NCI-H2107 treated with DMSO at 0.1 percent for 48 hours (cell line): ENCODE results near the gene CRKL.
"Not testable (repeated sequence)": the region's sequence is repeated elsewhere in the genome, so short reads cannot be mapped to it uniquely, and the experiment has no call there.

Experiments used
- DNase-seq: peaks from one replicate; lab custom pipeline; 2025; ENCODE audit not compliant: unreplicated experiment; lab: John Stamatoyannopoulos, UW

CRKL gene

GRCh38 chr22:20933910-20934309 is 16.7 kb downstream of the CRKL start:
- no peak for DNase-seq

- not testable (repeated sequence) for DNase-seq
Measured at GRCh38 chr22:20935049-20935448, 17.8 kb downstream of the CRKL start.

- not testable (repeated sequence) for DNase-seq
Measured at GRCh38 chr22:20935780-20936539, 18.8 kb downstream of the CRKL start.

- DNase-seq, result no peak
Measured at GRCh38 chr22:20937031-20937793, 20.0 kb downstream of the CRKL start.

DNA sequence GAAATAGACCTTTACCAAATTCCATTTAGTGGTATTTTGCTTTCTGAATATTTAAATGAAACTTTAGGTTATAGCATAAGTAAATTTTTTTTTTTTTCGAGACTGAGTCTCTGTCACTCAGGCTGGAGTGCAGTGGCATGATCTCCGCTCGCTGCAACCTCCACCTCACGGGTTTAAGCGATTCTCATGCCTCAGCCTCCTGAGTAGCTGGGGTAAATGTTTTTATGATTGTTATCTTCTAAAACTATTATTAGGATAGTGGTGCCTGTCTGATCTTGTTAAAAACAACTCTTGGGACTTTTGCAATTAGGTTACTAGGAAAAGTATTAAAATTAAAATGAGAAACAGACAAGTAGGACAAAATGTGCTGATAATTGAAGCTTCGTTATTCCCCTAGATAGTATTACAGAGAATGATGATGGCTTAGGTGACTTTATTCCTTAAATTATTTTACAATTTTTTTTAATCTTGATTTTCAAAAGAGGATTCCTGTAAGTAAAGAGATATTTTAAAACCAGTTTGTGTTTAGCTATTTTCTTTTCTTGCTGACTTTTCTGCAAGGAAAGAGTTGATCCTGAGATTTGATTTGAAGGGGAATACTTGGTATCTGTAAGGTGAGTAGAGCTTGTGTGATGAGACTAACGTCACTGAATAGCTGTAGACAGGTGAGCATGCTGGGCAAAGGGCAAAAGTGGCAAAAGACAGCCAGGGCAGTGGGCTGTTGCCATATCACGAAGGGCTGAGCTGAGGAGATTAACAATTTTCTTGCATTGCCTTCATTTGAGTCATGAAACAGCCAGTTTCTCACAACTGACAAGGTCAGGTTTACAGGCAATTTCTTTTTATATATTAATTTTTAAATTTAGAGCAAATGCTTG is 20.8 kb downstream of the CRKL start:
- DNase-seq, result no peak

DNA sequence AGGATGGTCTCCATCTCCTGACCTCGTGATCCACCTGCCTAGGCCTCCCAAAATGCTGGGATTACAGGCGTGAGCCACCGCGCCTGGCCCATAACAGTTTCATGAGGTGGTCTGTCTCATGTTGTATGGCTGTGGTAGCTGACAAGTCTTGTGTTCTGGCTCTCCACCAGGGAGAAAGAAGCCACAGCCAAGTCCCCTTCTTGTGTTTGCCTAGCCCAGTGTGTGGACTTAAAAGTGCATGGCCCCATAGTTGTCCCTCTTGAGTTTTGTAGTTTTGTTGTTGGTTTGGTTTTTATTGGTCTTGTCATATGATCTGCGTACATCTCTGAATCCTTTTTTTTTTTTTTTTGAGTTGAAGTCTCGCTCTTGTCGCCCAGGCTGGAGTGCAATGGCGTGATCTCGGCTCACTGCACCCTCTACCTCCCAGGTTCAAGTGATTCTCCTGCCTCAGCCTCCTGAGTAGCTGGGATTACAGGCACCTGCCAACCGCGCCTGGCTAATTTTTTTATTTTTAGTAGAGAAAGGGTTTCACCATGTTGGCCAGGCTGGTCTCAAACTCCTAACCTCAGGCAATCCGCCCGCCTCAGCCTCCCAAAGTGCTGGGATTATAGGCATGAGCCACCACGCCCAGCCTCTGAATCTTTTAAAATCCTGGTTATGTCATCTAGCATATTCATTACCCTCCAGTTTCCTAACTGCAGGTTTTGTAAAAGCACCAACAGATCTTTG is 22.4 kb downstream of the CRKL start:
- not testable (repeated sequence) for DNase-seq

DNA sequence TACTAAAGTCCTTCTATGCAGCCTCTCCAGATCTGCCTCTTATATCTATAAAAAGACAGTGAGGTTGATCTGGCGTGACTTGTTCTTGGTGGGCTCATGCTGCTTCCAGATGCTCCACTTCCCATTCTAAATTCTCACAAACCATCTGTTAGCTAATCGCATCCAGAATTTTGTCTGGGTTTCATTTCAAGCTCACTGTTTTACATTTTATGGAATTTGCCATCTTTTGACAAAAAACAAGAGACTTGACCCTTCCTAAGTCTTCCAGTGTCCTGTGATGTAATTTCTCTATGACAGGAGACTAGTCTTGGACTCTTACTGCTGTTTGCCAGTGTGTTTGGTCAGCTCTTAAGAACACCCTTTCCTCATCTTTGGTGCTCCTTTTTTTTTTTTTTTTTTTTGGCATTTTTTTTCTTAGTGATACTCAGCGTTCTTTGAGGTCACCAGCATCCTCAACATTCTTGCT is 23.0 kb downstream of the CRKL start:
- no peak for DNase-seq

DNA sequence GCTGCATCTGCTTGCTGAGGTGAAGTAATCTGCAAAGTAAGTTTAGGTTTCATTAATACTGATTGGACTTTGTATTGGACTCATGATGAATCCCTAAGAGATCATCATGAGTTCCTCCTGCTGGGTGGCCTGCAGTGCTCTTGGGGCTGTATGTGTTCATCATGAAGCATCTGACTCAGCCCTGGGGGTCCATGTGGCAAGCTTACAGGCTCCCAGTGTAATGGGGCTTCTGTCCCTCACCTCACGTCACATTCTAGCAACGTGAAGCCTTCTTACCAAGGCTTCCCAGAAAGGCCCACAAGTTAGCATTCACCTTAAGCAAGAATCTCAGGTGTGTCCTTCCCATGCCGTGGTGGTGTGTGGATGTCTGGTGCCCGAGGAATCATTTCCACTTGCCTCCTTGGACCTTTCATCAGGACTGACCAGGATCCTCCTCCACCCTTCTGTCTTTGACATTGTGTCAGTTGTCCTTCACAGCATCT is 23.7 kb downstream of the CRKL start:
- no peak for DNase-seq

GRCh38 chr22:20942203-20942902 is 25.1 kb downstream of the CRKL start:
- not testable (repeated sequence) for DNase-seq

- no peak for DNase-seq
Measured at GRCh38 chr22:20943104-20943933, 26.1 kb downstream of the CRKL start.

DNA sequence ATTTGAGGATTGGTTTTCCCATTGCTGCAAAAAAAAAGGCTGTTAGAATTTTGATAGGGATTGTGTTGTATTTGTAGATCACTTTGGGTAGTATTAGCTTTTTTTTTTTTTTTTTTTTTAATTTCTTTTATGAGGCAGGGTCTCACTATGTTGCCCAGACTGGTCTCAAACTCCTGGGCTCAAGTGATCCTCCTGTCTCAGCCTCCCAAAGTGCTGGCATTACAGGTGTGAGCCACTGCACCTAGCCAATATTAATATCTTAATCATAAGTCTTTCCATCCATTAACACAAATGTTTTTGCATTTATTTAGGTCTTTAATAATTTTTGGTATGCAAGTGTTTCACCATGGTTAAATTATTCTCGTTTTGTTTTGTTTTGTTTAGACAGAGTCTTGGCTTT is 26.8 kb downstream of the CRKL start:
- no peak for DNase-seq

DNA sequence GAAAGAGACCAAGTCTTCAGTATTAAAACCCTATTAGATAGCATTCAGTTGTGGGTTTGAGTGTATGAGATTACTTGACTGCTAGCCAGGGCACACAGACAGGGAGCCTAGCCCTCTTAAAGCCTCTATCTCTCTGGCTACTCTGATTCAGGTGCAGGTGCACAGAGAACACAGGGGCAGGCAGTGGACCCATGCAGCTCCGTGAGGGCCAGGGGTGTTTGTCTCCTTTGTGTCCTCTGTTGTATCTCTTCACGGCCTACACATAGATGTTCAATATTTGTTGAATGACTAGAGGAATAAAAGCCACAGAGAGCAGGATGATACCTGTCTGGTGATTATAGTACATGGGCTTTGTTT is 28.3 kb downstream of the CRKL start:
- DNase-seq, result no peak

DNA sequence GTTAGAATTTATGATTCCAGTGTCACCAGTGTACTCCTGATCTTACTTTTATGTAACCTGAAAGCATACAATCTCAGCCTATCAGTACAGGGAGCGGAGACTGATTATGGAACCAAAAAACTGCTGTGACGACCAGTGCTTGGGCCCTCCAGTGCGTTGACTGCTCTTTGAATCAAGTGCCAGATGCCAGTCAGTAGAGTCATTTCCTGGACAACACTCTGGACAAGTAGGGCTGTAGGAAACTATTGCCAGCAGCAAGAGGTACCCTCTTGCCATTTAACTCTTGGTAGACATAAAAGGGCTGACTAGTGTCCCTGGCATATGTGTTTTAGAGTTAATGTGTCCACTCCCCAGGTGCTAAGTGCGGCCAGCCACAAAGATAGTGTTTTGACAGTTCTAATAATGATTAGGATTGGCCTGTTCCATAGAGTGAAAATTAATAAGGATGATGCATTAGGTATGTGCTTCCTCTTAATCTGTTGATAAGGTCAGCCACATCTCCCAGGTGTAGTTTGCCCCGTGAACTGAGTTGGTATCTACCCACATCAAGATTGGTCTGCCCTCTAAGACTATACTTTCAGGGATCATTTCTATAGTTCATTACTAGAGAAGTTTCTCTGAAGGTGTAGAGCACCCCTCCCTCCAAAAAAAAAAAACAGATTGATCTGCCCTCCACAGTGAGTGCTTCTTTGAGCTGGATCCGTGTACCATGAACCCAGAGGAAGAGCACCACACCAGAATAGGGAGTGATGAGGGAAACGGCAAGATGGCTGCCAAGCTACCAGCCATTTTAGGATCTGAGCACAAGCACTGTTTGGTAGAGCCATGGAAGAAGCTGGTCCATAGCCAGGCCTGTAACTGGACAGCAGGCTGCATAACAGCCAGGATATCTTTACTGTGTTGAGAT is 29.1 kb downstream of the CRKL start:
- no peak for DNase-seq

GRCh38 chr22:20946991-20947390 is 29.8 kb downstream of the CRKL start:
- no peak for DNase-seq

DNA sequence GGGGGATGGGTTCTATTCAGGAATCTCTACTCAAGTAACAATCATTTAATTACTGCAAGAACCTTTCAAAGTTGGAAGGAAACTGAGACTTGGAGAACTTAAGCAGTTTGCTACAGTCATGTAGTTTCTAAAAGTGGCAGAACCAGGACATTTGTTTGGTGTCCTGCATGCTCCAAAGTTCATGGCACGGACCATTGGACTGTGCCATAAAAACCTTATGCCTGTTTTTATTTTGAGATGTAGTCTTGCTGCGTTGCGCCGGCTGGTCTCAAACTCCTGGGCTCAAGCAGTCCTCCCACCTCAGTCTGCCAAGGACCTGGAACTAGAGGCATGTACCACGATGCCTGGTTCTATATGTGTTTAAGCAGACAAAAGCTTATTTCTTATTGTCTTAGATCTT is 31.2 kb downstream of the CRKL start:
- DNase-seq, result no peak

DNA sequence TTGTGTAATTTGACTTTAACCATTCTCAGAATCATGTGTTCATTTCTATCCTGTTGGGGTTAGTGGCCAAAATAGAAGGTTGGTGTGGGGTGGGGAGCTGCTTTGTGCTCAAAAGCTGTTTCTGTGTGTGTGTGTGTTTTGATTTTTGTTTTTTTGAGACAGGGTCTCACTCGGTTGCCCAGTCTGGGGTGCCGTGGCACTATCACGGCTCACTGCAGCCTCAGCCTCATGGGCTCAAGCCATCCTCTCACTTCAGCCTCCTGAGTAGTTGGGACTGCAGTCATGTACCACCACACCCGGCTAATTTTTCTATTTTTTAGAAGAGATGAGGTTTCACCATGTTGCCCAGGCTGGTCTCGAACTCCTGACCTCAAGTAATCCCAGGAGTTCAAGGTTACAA is 31.8 kb downstream of the CRKL start:
- no peak for DNase-seq

GRCh38 chr22:20949698-20950183 is 32.5 kb downstream of the CRKL start:
- no peak for DNase-seq
